KMS-11 (cell line): ENCODE data around the gene BDH1.

ENCODE experiments used
- H2AFZ ChIP-seq: fragments of 200-600 bp; sonication (generic); 2 replicates; pipeline ENCODE4 v1.6.1; 2016; ENCODE audit warnings: antibody characterized with exemption, mixed run types, low read depth
- H3K27ac ChIP-seq: fragments of 200-600 bp; sonication (generic); 2 replicates; pipeline ENCODE4 v1.6.1; 2016; ENCODE audit warnings: mild to moderate bottlenecking, mixed run types
- H3K27me3 ChIP-seq: fragments of 200-600 bp; sonication (generic); 2 replicates; pipeline ENCODE4 v1.6.1; 2017; ENCODE audit warnings: mild to moderate bottlenecking, low read depth, mixed run types, moderate library complexity; ENCODE audit not compliant: insufficient read depth
- H3K36me3 ChIP-seq: fragments of 200-600 bp; sonication (generic); 2 replicates; pipeline ENCODE4 v1.6.1; 2017; ENCODE audit warnings: mild to moderate bottlenecking, mixed run types; ENCODE audit not compliant: insufficient read depth
- H3K4me1 ChIP-seq: fragments of 200-600 bp; sonication (generic); 2 replicates; pipeline ENCODE4 v1.6.1; 2016; ENCODE audit warnings: mild to moderate bottlenecking, low read depth, mixed run types; ENCODE audit not compliant: poor library complexity, severe bottlenecking
- H3K4me2 ChIP-seq: fragments of 200-600 bp; sonication (generic); 2 replicates; pipeline ENCODE4 v1.7.0; 2016; ENCODE audit warnings: mild to moderate bottlenecking, mixed run types
- H3K4me3 ChIP-seq: fragments of 200-600 bp; sonication (generic); IDR thresholded peaks from 2 replicates; pipeline ENCODE4 v1.6.1; 2017; ENCODE audit warnings: low read depth, low read length, mixed read lengths; ENCODE audit not compliant: insufficient read depth
- H3K79me2 ChIP-seq: fragments of 200-600 bp; sonication (generic); 2 replicates; pipeline ENCODE4 v1.6.1; 2016; ENCODE audit warnings: low read depth, mixed run types; ENCODE audit not compliant: insufficient read depth
- H3K9ac ChIP-seq: fragments of 200-600 bp; sonication (generic); 2 replicates; pipeline ENCODE4 v1.6.1; 2016; ENCODE audit warnings: mild to moderate bottlenecking, mixed run types
- H4K20me1 ChIP-seq: fragments of 200-600 bp; sonication (generic); 2 replicates; pipeline ENCODE4 v1.6.1; 2016; ENCODE audit warnings: mild to moderate bottlenecking, mixed run types; ENCODE audit not compliant: insufficient read depth
- TF ChIP-seq, protein P1 (sequence below): fragments of 200-600 bp; sonication (generic); conservative IDR thresholded peaks from 2 replicates; pipeline ENCODE4 v1.6.1; 2017; ENCODE audit warnings: low read depth, mild to moderate bottlenecking, antibody characterized with exemption, low read length, moderate library complexity, mixed read lengths

The BDH1 gene

DNA sequence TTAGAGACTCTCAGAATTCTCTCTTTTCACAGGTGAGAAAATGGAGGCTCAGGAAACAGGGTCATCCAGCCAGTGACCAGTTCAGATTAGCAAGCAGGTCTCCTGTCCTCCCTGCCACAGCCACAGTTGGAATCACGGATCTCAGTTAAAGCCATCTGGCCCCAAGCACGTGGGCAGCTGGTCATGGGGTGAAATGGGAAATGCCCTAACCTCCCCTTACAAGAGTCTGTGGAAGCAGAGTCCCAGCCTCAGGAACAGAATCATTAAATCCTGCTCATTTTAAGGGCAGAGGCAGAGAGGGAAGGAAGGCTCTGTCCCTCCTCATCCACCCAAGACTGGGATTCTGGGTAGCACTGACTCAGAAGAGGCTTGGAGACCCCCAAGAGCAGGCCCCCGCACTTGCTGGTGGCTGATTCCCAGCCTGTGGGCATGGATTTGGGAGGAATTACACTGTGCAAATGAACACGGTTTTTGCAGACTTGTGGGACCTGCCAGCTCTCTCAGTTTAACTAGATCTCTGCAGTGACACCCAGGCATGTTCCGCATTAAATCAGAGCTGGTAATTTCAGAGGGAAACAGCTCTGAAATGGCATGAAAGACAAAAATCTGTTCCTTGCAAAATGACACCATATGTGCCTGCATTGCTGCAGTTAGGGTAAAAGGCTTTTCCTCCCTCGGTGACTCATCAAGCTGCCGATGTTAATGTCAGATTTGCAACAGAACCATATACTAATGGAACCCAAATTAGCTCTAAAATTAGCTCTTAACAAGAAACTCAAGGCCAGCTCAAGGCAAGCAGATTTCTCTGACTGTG lies 89.0 kb downstream of the BDH1 start:
- Histone ChIP-seq H3K36me3 (no peaks in the 10 kb centered on the region), H3K9ac (no peak overlapping the region), H2AFZ (no peak overlapping the region), H3K79me2 (no peaks in the 10 kb centered on the region), H3K27ac (no peak overlapping the region), H3K4me1 (no peaks in the 10 kb centered on the region), H3K4me3 (no peak overlapping the region), H4K20me1 (no peaks in the 10 kb centered on the region), H3K4me2 (no peak overlapping the region), H3K27me3 (no peaks in the 10 kb centered on the region)
- TF ChIP-seq, protein P1, sequence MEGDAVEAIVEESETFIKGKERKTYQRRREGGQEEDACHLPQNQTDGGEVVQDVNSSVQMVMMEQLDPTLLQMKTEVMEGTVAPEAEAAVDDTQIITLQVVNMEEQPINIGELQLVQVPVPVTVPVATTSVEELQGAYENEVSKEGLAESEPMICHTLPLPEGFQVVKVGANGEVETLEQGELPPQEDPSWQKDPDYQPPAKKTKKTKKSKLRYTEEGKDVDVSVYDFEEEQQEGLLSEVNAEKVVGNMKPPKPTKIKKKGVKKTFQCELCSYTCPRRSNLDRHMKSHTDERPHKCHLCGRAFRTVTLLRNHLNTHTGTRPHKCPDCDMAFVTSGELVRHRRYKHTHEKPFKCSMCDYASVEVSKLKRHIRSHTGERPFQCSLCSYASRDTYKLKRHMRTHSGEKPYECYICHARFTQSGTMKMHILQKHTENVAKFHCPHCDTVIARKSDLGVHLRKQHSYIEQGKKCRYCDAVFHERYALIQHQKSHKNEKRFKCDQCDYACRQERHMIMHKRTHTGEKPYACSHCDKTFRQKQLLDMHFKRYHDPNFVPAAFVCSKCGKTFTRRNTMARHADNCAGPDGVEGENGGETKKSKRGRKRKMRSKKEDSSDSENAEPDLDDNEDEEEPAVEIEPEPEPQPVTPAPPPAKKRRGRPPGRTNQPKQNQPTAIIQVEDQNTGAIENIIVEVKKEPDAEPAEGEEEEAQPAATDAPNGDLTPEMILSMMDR: no peak

DNA sequence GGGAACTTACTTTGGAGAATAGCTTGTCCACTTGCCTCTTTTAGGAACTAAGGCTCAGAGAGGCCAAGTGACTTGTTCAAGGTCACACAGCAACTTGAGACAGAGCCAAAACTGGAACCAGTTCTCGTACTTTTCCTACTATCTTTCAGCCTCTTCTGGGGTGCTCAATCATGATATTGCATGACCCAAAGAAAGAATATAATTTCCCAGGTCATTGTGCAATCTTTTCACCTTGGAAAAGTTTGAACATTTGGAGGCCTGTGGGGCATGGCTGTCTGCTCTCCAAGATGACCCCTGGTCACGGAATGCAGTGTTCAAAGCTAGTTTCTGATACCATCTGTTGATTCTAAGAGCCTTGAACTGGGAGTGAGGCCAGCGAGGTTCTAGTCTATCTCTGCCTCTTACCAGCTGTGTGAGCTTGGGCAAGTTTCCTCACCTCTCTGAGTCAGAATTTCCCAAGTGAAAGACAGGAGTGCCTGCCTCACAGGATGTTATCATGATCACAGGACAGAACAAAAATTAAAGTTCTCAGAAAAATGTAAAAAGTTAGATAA lies 89.7 kb downstream of the BDH1 start:
- Histone ChIP-seq H3K4me3 (no peak overlapping the region), H3K9ac (no peak overlapping the region), H3K4me2 (no peak overlapping the region), H4K20me1 (no peaks in the 10 kb centered on the region), H3K79me2 (no peaks in the 10 kb centered on the region), H3K36me3 (no peaks in the 10 kb centered on the region), H3K4me1 (no peaks in the 10 kb centered on the region), H3K27ac (no peak overlapping the region), H3K27me3 (no peaks in the 10 kb centered on the region), H2AFZ (no peak overlapping the region)
- TF ChIP-seq, protein P1: no peak

DNA sequence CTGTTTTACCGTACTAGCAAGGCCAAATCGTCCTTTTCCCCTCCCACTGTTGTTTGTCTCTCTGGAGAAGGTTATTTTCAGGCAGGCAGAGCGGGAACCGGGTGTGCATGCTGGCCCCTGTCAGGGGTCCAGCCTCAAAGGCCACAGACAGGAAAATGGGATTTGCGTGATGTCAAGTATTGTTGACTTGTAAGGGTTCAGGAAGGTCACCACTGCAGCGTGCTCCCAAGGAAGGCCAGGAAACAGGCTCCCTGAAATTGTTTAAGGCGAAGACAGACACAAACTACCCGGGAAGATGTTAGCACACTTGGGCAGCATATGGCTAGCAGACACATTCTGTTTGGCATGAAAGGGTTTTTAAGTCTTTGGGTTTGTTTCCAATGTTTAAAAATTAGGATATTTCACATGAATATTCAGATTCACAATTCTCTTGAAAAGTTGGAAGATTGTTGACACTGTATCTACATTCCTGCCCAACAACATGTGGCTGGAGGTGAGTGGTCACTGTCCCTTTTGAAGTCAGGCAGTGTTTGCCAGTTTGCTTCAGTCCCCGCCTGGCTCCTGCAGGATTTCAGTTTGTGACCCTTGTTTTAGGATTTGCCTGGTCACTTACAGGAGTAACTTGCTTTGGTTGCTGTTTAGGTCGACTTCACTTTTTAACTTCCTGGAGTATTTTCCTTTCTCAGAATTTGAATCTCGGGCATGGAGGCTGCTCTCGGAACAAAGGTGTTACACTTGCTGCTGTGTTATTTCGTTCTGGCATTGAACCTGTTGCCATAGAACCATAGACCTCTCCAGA lies 90.4 kb downstream of the BDH1 start:
- Histone ChIP-seq H3K27ac (no peak overlapping the region), H4K20me1 (no peaks in the 10 kb centered on the region)

DNA sequence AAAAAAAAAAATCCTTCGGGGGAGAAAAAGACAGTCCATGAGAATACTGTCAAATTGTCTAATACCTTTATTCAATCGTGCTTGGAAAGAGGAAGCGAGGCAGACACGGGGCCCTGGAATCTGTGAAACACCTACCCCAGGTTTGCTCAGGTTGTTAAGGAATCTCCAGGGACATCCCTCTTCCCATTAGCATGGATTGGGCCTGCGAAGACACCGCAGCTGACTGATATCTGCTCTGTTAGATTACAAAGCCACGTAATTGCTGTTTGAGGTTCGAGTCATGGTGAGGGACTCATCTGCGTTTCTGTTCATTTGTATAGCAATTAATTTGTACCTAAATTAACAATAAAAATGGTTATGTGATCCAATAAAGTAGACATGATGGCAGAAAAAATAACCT lies 91.0 kb downstream of the BDH1 start:
- Histone ChIP-seq H3K79me2 (no peaks in the 10 kb centered on the region), H3K27ac (no peak overlapping the region), H3K36me3 (no peaks in the 10 kb centered on the region), H4K20me1 (no peaks in the 10 kb centered on the region), H3K4me2 (no peak overlapping the region), H2AFZ (no peak overlapping the region), H3K9ac (no peak overlapping the region), H3K4me1 (no peaks in the 10 kb centered on the region), H3K4me3 (no peak overlapping the region), H3K27me3 (no peaks in the 10 kb centered on the region)
- TF ChIP-seq, protein P1: no peak

More for the DNA sequence above, 90.4 kb downstream of the BDH1 start:
- H3K27me3 ChIP-seq: no peaks in the 10 kb centered on the region
- H3K9ac ChIP-seq: no peak overlapping the region
- no peaks in the 10 kb centered on the region for H3K4me1 ChIP-seq
- H3K4me3 ChIP-seq: no peak overlapping the region
- no peaks in the 10 kb centered on the region for H3K36me3 ChIP-seq
- H3K4me2 ChIP-seq: no peak overlapping the region
- H3K79me2 ChIP-seq: no peaks in the 10 kb centered on the region
- H2AFZ ChIP-seq: no peak overlapping the region
- TF ChIP-seq, protein P1: no peak
